K562 (cell line): ENCODE data around the gene GABARAP. TPM values are rescaled to one million over a fixed set of nuclear protein-coding genes. Genes with fewer than 3 reads are reported as not detected.

ENCODE experiments used
- ATAC-seq: fragments of 200-7000 bp; cut with Tn5 transposase; 3 replicates; pipeline ENCODE4 v1.9.1; 2020; ENCODE audit warnings: moderate library complexity
- BruUV-seq: library from RNA; stranded (reverse); fragments of 400-500 nt; replicated peaks from 2 replicates; lab custom pipeline; 2021; lab: Mats Ljungman, UMichigan
- CTCF ChIA-PET: fragments of 300-600 bp; formaldehyde crosslinking; extraction: SDS; loops from one replicate; lab custom pipeline; 2021; ENCODE audit warnings: low intra/inter-chr PET ratio; lab: Yijun Ruan, JAX
- POLR2A ChIA-PET: fragments of 300-600, 350-650 bp; sonication (Branson Sonifier 250); formaldehyde crosslinking; extraction: SDS; loops from one replicate; lab custom pipeline; 2021; ENCODE audit warnings: antibody characterized with exemption, inconsistent platforms; lab: Yijun Ruan, JAX
- DNase-seq, 4 experiments: peaks; one replicate each; pipeline versions ENCODE4 v3.0.0 to v3.0.0-alpha.2; 2011 to 2018; ENCODE audit warnings: low spot score in 3 of 4, mixed read lengths in 3 of 4; ENCODE audit errors: extremely low read depth in 1 of 4
- FAIRE-seq: peaks from 2 replicates; lab custom pipeline; 2011; peaks lifted over from hg19 to GRCh38; lab: Jason Lieb, UNC
- H2AFZ ChIP-seq: 2 replicates; pipeline ENCODE4 v1.6.0; 2011; ENCODE audit warnings: low read depth, low read length, control low read depth, inconsistent platforms
- H3K27ac ChIP-seq: fragments of 200-600 bp; 3 replicates; pipeline ENCODE4 v1.8.0; 2011; ENCODE audit warnings: low read depth, mild to moderate bottlenecking, control low read depth, inconsistent platforms, low read length, moderate library complexity, mixed read lengths; ENCODE audit errors: extremely low read depth
- H3K27me3 ChIP-seq, 2 experiments: fragments of 300-600 bp in 1 of 2; 2 replicates in 1 of 2; 3 replicates in 1 of 2; pipeline versions ENCODE4 v1.6.0 to v1.8.0; 2011; ENCODE audit warnings: inconsistent platforms in 2 of 2, low read length in 2 of 2, mild to moderate bottlenecking in 1 of 2, mixed read lengths in 1 of 2, moderate library complexity in 1 of 2; ENCODE audit not compliant: control insufficient read depth in 2 of 2, insufficient read depth in 2 of 2
- H3K36me3 ChIP-seq: fragments of 300-600 bp; 3 replicates; pipeline ENCODE4 v1.8.0; 2011; ENCODE audit warnings: mild to moderate bottlenecking, low read length, inconsistent platforms; ENCODE audit not compliant: control insufficient read depth, insufficient read depth
- H3K4me1 ChIP-seq, 2 experiments: fragments of 200-600 bp in 1 of 2; replicated peaks in 1 of 2; 2 replicates in 1 of 2; 3 replicates in 1 of 2; pipeline versions ENCODE4 v1.5.1 to v1.8.0; 2011; ENCODE audit warnings: inconsistent platforms in 2 of 2, low read length in 2 of 2, mild to moderate bottlenecking in 1 of 2, mixed read lengths in 1 of 2, moderate library complexity in 1 of 2; ENCODE audit not compliant: control insufficient read depth in 2 of 2, insufficient read depth in 2 of 2
- H3K4me2 ChIP-seq: 2 replicates; pipeline ENCODE4 v1.6.1; 2011; ENCODE audit warnings: low read length, control low read depth, inconsistent platforms, mixed read lengths; ENCODE audit not compliant: insufficient read depth
- H3K4me3 ChIP-seq: fragments of 200-600 bp; sonication (generic), shearing (Covaris generic); 2 replicates; pipeline ENCODE4 v1.5.1; 2016; ENCODE audit warnings: control low read depth, inconsistent platforms
- H3K79me2 ChIP-seq: fragments of 200-600 bp; 3 replicates; pipeline ENCODE4 v1.8.0; 2011; ENCODE audit warnings: low read length, inconsistent platforms; ENCODE audit not compliant: control insufficient read depth, insufficient read depth
- H3K9ac ChIP-seq, 2 experiments: 2 replicates each; pipeline versions ENCODE4 v1.6.0 to v1.6.1; 2011; ENCODE audit warnings: low read depth in 2 of 2, low read length in 2 of 2, control low read depth in 1 of 2, inconsistent platforms in 1 of 2, mild to moderate bottlenecking in 1 of 2, mixed read lengths in 1 of 2; ENCODE audit not compliant: insufficient read depth in 1 of 2
- H3K9me1 ChIP-seq: one replicate; pipeline ENCODE4 v1.6.0; 2011; ENCODE audit warnings: inconsistent platforms, mild to moderate bottlenecking, low read length, moderate library complexity; ENCODE audit not compliant: control insufficient read depth, insufficient read depth
- H3K9me3 ChIP-seq: replicated peaks from 2 replicates; pipeline ENCODE4 v1.5.1; 2011; ENCODE audit warnings: low read depth, low read length, inconsistent platforms; ENCODE audit not compliant: control insufficient read depth, insufficient read depth
- H4K20me1 ChIP-seq: replicated peaks from 2 replicates; pipeline ENCODE4 v1.6.1; 2011; ENCODE audit warnings: low read length, inconsistent platforms, mixed read lengths; ENCODE audit not compliant: control insufficient read depth, insufficient read depth
- KDM5B ChIP-seq: fragments of 200-600 bp; sonication (generic); IDR thresholded peaks from 2 replicates; pipeline ENCODE4 v1.6.1; 2012; ENCODE audit warnings: low read depth, mild to moderate bottlenecking, moderate library complexity, low read length, control low read depth, inconsistent platforms; ENCODE audit not compliant: insufficient replicate concordance
- MCM3 ChIP-seq: fragments of 450-650 bp; IDR thresholded peaks from 2 replicates; pipeline ENCODE4 v1.6.1; 2016
- MTA1 ChIP-seq: fragments of 450-650 bp; IDR thresholded peaks from 2 replicates; pipeline ENCODE4 v1.6.1; 2017; ENCODE audit warnings: borderline replicate concordance
- PML ChIP-seq: IDR thresholded peaks from 2 replicates; pipeline ENCODE4 v1.6.1; 2012; ENCODE audit warnings: low read length, inconsistent platforms
- POLR2A ChIP-seq: fragments of 450-650 bp; conservative IDR thresholded peaks from 2 replicates; pipeline ENCODE4 v1.6.1; 2016
- SMARCE1 ChIP-seq: fragments of 450-650 bp; IDR thresholded peaks from 2 replicates; pipeline ENCODE4 v1.7.1; 2016; ENCODE audit warnings: mild to moderate bottlenecking
- TAF9B ChIP-seq: fragments of 450-650 bp; IDR thresholded peaks from 2 replicates; pipeline ENCODE4 v1.6.1; 2018; ENCODE audit warnings: mild to moderate bottlenecking; ENCODE audit not compliant: partially characterized antibody
- YY1 ChIP-seq, 3 experiments: IDR thresholded peaks; 2 replicates each; pipeline ENCODE4 v1.6.1; 2011; ENCODE audit warnings: low read length in 2 of 3, mild to moderate bottlenecking in 2 of 3, moderate library complexity in 2 of 3, borderline replicate concordance in 1 of 3, control low read depth in 1 of 3, low read depth in 1 of 3; ENCODE audit not compliant: insufficient read depth in 3 of 3, insufficient replicate concordance in 2 of 3, control insufficient read depth in 1 of 3, insufficient read length in 1 of 3; ENCODE audit errors: extremely low read depth in 1 of 3
- WGBS: fragments of 100-300 bp; shearing (Covaris generic); methylation state at CpG from one replicate; pipeline ENCODE4 v1.1.6; 2016; ENCODE audit warnings: low coverage, mixed read lengths; ENCODE audit not compliant: insufficient coverage; ENCODE audit errors: missing lambda C conversion rate; 5-methylcytosine and 5-hydroxymethylcytosine counted together
- in situ Hi-C: fragments of 300-500 bp; cut with MboI; formaldehyde crosslinking; loops from 4 replicates; pipeline ENCODE4 v1.15.0; 2018; ENCODE audit warnings: inconsistent platforms, mixed read lengths
- intact Hi-C: fragments of 100-400 bp; cut with micrococcal nuclease; formaldehyde crosslinking; loops from 2 replicates; pipeline ENCODE4 v1.14.2; 2022
- polyA plus RNA-seq, 8 experiments: library from polyadenylated mRNA; depleted of rRNA in 4 of 8; stranded (reverse) in 5 of 8; unstranded in 3 of 8; fragments of >200 nt; fragmentation: Nextera tagmentation in 2 of 8; fragmentation: Illumina TruSeq in 1 of 8; extraction: Ambion mirVana in 2 of 8; extraction: Trizol in 1 of 8; gene quantifications; 2 replicates each; pipeline versions ENCODE4 v1.2.1 to v1.2.3, GENCODE V29; 2011 to 2014; ENCODE audit warnings: inconsistent platforms in 1 of 8, missing spikeins in 1 of 8
- total RNA-seq, 7 experiments: library from RNA; depleted of rRNA in 6 of 7; stranded (reverse); fragments of >200 nt in 6 of 7; fragmentation: Illumina TruSeq in 2 of 7; extraction: Trizol in 2 of 7; gene quantifications; 2 replicates each; pipeline versions ENCODE4 v1.2.1 to v1.2.3, GENCODE V29; 2011 to 2021; ENCODE audit warnings: low replicate concordance in 1 of 7

GABARAP gene
- total and polyA plus RNA-seq, 9 of the 15 experiments (the other 6 are each of a cell fraction or from before 2014, with no cell fraction given) = 47.5 to 373 (median 152) TPM

DNA sequence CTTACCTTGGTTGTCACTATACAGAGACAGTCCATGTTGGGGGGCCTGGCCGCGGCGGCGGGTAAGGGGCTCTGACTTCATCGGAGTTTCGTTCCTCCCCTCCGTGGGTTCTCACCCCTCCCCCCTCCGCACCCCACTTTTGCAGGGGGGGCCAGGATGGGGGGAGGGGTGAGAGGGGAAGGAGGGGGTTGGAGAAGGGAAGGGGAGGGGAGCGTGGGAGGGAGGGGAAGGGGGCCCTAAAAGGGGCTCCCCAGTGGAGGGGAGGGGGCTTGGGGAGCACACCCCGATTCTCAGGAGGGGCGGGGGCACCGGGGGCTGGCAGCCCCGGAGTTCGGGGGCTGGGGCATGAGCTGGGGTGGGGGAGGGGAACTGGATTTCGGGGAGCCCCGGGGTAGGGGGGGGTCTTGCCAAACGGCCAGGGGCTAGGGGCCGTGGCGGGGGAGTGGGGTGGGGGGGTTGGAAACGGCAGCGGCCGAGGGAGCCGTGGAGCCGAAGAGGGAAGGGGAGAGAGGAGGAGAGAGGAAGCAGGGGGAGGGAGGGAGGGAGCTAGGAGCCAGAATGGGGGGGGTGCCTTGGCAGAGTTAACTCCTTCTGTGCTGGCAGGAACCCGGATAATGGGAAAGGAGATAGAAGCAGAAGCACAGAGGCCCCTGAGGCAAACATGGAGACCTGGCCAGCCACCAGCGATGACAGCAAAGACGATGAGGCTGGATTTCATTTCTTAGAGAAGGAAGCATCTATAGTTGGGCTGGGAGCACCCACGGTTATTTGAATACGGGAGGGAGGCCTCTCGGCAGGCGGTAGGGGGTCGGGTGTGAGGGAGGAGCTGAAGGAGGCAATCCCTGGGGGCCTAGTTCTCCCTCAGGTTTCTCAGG lies 24.9 kb downstream of the GABARAP start (continued):
- TF ChIP-seq YY1 (IDR thresholded peaks at IDR 0.05; ENCODE audit: borderline replicate concordance in 1 of 3, control insufficient read depth in 1 of 3, extremely low read depth in 1 of 3, insufficient read depth in 3 of 3, insufficient read length in 1 of 3, insufficient replicate concordance in 2 of 3, low read depth in 1 of 3, low read length in 2 of 3) (peak in 1 of 3 experiments; percentile 24), POLR2A (0 out of 2 replicates have a peak, but pooled peaks have one; percentile 24), SMARCE1 (0 out of 2 replicates have a peak, but pooled peaks have one; percentile 13), MTA1 (peak; percentile 39; the same call in 1 of the 2 replicates), PML (no peak), TAF9B (no peak)

DNA sequence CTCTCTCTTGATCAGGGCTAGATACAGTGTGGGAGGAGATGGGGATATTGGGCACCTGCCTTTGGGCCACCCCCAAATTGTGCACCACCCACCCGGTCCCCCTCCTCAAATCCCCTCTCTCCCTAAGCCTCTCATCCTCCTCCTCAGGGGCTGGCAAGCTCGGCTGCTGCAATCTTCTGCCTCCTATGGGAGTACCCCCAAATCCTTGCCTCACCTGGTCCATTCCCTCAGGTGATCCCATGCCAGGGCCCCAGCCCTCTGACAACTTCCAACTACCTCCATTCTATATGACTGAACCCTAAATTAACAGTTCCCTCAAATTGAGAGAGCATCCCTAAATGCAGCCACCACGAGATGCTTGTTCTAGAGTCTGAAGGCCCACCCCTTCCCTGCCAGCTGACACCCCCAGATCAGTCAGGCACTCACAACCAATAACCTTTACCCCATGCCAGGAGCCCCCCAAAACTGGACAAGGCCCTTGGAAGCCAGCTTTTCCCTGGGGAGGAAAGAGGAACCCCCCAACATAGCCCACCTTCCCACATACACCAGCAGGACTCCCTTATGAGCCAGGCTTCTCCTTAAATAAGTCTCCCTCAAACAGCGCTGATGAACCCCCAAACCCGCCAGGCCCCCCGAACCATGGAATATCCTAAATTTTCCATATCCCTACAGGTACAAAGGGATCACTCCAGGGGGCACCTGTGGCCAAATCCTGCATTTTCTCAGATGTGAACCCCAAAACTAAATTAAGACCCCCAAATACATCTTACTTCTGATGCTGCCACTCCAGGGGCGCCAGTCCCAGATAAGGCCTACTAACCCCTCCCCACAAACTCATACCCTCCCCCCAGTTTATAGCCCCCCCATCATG lies 25.8 kb downstream of the GABARAP start:
- CTCF ChIA-PET = no interaction called here
- peaks cover 11% of the 10 kb centered on the region; the same call in 2 of the 3 replicates for H3K36me3 ChIP-seq
- H3K79me2 ChIP-seq = peaks cover 56% of the 10 kb centered on the region
- 5% methylated on average over 7 of the region's 7 CpGs for WGBS
- H3K27me3 ChIP-seq = no peaks in the 10 kb centered on the region
- intact Hi-C loops (no loop called here), in situ Hi-C loops (no loop called here)
- POLR2A ChIA-PET = interaction anchor here (0.6 to 0.7 kb wide), 2 partner anchors 10 to 136 kb away, joined by 3 to 4 read pairs; no protein-coding TSS in a partner anchor
- H4K20me1 ChIP-seq = peaks cover 6% of the 10 kb centered on the region
- no peaks in the 10 kb centered on the region for H3K9me3 ChIP-seq
- TSS peak; percentile 38 for BruUV-seq
- peak overlapping the region; percentile 44 for H3K4me3 ChIP-seq
- H3K9ac ChIP-seq = peak overlapping the region in 1 of 2 experiments; percentile 82; a peak in 1 of 4 replicates
- peaks cover 39 to 56% of the 10 kb centered on the region in 2 experiments for H3K4me1 ChIP-seq
- DNase-seq = no peak
- TF ChIP-seq KDM5B (peak; percentile 11), MCM3 (no peak)
- no peak for FAIRE-seq
- peak overlapping the region; percentile 52; the same call in 1 of the 3 replicates for H3K27ac ChIP-seq
- no peak for ATAC-seq
- peaks cover 6% of the 10 kb centered on the region for H3K9me1 ChIP-seq
- H2AFZ ChIP-seq = no peak overlapping the region
- peak overlapping the region; percentile 73 for H3K4me2 ChIP-seq
